CD4-positive, alpha-beta T cell treated with Interleukin-15 for 4 hours (primary cell): ENCODE measurements around the gene RPIA.

Source experiments
- DNase-seq: peaks from one replicate; pipeline ENCODE4 v3.0.0-alpha.2; 2020; ENCODE audit warnings: low spot score

RPIA gene

DNA sequence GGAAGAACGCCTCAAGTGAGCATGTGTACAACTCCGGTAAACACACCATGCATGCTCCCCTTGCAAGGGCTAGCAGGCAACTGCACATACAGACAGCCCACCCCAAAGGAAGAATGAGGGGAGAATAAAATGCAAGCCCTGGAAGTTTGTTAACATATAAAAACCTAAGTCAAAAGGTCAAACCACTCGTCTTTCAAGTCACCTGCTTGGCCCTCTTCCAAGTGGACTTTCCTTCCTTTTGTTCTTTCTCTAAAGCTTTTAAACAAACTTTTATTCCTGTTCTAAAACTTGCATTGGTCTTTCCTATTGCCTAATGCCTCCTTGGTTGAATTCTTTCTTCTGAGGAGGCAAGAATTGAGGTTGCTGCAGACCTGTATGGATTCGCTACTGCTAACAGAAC lies 5.2 kb upstream of the RPIA start:
- DNase-seq: no peak

DNA sequence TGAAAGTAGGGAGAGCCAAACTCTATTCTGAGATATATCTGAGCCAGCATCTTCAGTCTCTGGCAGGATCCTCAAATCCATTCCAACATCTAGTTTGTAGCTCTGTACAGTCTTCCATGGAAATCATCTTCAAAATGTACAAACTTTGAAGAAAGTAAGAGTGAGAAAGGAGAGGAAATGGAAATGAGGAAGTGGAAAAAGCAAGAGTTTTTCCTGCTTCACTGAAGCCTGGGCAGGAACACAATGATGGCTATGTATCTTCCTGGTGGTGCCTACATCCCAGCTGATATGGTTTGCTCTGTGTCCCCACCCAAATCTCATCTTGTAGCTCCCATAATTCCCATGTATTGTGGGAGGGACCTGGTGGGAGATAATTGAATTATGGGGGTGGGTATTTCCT lies 4.1 kb upstream of the RPIA start:
- no peak for DNase-seq

DNA sequence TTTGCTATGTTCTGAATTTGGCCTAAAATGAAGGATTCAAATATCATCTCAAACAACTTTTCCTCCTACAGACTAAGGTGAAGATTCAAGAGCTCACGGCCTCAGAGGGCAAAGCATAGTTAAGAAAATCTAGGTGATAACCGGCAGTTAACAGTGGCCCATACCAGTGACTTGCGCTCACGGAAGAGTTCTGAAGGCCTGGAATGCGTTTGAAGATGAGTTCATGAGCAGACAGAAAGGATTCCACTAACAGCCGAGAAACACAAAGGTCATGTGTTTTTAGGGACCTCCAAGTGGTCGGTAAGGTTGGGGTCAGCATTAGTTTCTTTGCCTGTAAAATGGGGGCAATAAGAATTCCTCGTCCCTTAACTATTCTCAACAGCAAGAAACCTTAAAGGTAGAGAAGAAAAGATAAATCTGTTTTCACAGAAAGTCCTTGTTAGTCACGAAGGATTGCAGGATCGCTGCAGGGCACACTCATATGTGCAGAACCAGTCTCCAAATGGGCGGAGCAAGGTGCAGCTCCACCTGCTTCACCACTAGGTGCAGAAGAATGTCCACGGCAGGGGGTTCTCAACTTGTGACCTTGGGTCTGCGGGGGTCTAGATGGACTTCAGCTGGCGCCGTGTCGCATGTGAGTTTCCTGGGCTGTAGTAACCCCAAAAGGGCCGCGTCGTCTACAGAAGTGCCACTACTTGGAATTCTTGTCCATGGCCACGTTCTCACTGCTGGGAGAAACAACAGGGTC lies 708 bp upstream of the RPIA start:
- peak; percentile 34 for DNase-seq

DNA sequence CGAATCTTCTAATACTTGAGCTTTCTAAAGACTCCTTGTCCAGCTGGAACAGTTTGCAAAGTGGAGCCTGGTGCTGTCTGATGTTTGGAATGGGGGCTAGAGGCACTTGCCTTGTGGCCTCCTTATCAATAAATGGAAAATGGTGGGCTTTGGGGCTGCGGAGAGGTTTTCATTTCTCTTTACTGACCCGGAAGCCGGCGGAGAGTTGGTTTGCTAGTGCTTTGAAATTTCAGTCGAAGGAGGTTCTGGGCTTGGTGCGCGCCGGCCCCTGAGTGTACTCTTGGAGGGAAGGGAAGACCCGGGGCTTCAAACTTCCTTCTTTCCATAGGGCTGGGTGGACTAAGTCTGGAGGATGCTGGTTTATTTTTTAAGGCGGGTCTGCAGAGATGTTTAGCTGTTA lies 714 bp downstream of the RPIA start:
- peak; percentile 13 for DNase-seq

DNA sequence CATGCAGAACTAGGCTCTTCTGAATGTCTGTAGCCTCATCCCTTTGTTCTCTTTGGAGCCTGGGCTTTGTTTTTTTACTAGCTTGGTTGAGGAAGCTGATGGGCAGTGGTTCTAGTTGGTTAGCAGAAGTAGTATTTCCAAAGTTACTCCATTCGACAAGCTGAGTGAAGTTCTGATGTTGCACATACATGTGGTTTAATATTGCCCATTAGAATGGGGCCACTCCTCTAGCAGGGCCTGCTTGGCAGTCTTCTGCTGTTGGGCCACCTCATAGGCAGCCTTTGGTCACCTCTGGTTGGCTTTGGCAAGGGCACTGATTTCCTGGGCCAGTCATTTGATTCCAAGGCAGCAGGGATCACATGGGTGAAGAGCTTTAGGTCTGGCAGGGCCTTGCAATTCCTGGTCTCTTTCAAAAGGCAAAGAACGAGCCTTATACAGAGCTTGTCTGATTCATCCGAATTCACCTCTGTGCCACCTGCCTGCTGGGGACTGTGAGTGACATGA lies 2.5 kb downstream of the RPIA start:
- DNase-seq: no peak

DNA sequence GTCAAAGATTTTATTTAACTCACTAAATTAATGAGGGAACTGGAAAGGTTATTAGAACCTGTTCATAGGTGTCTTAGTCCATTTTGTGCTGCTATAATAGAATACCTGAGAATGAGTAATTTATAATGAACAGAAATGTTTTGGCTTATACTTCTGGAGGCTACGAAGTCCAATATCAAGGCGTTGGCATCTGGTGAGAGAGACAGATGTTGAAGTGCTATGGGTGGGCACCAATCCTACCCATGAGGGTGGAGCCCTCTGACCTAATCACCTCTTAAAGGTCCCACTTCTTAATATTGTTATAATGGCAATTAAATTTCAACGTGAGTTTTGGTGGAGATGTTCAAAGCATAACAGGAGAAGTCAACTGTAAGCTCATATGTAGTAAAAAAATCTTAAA lies 5.1 kb downstream of the RPIA start:
- no peak for DNase-seq

DNA sequence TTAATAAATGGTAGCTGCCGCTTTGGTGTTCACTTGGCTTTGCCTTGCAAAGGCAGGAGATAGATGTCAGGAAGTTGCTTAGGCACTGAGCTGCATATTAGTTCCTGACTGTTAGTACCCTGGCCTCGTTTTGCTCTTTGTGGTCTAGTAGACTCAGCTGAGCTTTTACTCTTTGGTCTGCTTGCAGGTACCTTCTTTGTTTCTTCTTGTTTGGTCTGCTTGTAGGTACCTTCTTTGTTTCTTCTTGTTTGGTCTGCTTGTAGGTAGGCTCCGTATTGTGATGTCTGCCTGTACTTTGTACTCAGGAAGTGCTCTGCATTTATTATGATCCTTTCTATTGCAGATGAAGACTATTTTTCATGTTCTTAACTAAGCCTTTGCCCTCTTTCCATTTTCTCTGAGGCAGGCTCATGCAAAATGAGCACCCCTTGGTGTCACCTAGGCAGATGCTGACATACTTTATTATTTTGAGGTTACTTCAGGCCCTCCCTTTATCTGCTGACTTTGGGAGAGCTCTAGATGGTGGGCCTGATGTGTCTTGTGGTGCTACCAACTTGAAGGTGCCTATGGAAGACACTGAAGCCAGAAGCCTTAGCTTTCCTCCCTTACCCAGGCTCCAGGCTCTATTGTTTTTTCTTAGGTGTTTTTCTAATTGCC lies 6.0 kb downstream of the RPIA start:
- DNase-seq: no peak

DNA sequence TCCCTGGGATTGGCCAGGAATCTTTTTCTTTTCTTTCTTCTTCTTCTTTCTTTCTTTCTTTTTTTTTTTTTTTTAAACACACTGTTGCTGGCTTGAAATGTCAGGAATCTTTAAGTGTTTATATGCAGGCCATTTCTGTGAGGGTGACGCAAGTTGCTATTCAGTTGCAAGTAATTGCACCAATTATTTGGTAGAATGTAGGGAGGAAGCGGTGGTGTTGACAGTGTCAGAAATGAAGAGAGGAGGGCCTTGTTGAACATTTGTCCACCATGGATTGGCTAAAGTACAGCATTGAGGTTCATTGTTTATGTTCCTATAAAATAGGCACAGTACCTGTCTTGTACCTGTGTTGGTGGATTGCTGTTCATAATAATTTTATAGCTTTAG lies 6.5 kb downstream of the RPIA start:
- DNase-seq: no peak

DNA sequence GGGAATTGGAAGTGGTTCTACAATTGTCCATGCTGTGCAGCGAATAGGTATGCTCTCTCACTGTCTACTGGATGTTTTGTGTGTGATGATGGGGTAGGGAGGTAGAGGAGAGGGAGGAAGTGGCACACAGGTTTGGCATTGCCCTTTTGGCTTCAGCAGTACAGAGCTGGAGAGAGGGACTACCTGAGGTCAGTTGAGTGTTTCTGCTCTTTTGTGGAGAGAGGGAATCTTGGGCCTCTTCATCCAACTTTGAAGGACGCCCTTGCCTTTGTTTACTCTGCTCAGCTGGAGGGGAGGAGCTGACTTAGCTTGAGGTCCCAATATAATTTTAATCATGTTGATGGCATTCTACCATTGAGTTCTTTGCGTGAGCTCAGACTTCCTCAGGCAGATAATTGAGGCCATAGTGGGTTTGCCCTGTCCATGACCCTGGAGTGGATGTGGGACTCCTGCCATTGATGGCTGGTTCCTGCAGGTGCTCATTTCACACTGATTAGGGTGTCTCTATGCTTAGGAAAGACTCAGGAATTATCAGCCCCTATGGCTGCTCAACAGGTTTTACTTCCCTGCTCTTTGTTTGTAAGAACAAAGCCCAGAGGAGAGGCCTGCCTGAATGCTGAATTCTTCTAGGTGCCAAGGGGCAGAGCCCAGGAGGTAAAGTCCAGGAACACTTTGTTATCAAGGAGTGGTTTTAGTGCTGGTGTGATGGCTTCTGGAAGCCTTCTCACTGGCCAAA lies 7.2 kb downstream of the RPIA start:
- no peak for DNase-seq

DNA sequence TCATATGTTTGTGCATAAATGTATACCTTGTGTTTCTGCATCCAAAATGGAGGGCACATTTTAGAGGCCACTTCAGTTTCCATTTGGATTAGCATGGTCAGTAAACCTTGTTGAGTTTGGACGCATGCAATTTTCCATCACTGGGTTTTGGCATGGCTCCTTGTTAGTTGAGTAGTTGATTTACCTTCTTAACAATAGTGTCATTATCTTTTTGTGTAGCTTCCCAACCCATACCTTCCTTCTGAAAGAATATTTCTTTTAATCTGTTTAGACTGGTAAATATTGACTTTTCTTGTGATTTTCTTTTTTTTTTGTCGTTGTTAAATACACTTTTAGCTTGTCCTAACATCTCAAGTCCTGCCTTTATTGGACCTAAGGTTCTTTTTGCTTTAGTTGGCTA lies 15.5 kb downstream of the RPIA start:
- no peak for DNase-seq

DNA sequence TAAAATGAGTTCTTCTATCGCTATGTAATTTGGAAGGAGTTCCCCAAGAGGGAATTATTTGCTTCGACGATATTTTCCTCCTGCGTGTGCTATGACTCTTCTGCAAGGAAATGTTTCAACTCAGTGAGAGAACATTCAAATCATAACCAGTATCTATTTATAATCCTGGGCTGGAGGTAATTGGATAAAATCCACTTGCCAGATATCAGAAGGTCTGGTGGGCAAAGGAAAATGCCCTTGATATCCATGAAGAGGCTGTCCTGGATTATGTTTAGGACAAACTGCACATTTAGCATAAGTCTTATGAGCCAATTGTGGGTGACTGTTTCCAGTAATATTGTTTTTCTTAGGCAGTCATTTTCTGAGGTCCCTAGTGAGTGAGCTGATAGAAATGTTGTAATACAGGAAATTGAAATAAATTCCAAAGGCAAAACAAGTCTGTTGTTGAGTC lies 17.7 kb downstream of the RPIA start:
- no peak for DNase-seq

DNA sequence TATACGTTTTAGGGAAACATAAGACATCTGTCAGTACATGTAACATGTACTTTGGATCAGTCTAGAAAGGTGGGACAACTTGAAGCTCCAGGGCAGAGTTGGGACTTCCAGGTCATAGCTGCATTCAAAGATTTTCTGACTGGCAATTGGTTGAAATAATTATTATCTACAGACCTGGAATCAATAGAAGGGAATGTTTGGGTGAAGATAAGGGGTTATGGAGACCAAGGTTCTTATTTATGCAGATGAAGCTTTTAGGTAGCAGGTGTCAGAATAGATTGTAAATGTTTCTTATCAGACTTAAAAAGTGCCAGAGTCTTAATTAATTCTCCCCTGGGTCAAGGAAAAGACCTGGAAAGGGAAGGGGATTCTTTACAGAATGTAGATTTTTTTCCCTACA lies 19.8 kb downstream of the RPIA start:
- no peak for DNase-seq

DNA sequence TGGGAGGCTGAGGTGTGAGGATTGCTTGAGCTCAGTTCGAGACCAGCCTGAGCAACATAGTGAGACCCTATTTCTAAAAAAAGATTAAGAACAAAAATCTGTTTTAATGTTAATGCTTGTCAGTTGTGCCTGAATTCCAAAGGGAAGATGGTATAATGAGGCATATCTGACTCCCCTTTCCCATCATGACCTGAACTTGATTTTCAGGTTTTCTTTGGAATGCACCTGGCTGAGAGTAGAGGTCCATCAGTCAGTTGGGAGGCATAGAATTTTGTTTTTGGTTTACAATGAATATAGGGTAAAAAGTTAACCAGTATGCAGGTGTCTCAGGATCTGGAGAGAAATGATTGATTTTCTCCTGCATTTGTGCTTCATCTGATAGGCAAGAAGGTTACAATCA lies 20.4 kb downstream of the RPIA start:
- DNase-seq: no peak

DNA sequence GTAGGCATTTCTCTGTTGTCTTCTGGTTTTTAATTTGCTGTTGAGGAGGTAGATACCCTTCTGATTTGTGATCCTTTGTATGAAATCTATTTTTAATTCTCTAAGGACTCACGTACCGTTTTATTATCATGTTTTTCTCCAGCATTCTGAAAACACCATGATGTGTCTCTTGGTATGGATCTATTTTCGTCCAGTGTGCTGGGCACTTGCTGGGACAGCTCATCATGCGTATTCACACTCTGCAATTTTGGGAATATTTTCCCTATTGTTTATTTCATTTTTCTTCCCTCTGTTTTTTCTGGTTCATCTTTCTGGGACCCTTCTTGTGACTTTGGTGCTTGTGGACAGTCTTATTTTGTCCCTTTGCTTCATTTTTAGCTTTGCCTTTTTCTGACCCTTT lies 21.9 kb downstream of the RPIA start:
- DNase-seq: no peak

DNA sequence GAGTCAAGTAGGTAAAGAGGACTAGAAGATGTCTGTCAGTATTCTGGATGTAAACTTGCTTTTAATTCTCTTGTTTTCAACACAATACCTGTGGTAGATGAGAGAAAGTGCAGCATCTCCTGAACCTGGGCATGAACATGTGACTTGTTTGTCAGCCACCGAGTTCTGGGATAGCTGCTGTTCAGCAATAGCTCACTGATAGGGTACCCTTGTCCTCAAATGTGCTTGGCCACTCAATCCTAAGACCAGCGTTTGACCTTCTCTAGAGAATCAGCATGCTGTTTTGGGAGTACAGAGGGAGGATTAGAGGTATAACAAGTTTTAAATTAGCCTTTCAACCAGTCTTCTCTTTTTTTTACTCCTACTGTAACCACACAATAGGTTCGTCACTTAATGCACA lies 23.2 kb downstream of the RPIA start:
- DNase-seq: no peak

DNA sequence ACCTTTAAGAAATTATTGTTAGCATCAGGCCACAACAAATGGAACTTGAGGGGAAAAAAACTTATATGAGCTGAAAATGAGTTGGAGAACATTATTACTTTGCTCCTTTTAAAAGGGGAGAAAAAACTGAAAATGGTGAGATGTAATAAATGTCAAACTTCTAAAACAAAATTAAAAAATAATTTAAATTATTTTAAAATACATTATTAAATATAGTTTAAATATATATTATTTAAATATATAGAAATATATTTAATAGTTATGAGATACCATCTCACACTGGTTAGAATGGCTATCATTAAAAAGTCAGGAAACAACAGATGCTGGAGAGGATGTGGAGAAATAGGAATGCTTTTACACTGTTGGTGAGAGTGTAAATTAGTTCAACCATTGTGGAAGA lies 28.9 kb downstream of the RPIA start:
- no peak for DNase-seq

DNA sequence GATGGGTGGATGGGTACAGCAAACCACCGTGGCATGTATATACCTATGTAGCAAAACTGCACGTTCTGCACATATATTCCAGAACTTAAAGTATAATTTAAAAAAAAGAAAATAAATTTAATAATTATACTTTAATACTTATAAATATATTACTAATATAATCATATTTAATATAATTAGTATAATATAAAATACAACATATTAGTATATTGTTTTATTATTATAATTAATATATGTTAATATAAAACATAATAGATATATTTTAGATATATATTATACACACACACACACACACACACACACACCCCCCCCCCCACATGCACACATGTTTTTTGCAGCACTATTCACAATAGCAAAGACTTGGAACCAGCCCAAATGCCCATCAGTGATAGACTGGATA lies 29.8 kb downstream of the RPIA start:
- no peak for DNase-seq

DNA sequence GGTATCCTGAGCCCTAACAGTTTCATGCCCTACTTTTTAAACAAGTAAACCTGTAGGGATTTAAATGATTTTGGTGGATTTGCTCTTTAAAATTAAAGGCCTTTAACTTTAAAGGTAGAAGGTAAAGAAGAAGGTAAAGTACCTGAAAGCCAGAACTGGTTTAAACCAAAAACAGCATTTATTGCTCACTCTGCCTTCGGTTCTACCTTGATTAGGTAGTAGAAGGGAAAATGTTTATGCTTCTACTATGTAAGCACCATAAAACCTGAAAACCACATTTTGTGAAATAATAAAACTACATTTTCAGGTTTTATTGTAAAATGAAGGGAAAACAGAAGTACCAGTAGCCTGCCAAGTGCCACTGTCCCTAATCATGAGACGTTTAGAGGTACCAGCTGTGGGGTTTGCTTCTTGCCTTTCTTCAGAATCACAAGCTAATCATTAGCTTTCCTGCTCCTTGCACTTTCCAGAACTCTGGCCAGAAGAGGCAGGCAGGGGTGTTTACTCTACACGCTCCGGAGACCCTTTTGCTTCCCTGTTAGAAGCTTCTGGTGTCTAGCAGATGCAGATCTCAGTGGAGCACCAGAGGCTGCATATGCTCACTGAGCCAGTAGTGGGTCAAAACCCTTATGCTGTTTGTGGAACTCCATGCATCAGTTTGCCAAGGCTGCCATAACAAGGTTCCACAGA lies 33.3 kb downstream of the RPIA start:
- no peak for DNase-seq

DNA sequence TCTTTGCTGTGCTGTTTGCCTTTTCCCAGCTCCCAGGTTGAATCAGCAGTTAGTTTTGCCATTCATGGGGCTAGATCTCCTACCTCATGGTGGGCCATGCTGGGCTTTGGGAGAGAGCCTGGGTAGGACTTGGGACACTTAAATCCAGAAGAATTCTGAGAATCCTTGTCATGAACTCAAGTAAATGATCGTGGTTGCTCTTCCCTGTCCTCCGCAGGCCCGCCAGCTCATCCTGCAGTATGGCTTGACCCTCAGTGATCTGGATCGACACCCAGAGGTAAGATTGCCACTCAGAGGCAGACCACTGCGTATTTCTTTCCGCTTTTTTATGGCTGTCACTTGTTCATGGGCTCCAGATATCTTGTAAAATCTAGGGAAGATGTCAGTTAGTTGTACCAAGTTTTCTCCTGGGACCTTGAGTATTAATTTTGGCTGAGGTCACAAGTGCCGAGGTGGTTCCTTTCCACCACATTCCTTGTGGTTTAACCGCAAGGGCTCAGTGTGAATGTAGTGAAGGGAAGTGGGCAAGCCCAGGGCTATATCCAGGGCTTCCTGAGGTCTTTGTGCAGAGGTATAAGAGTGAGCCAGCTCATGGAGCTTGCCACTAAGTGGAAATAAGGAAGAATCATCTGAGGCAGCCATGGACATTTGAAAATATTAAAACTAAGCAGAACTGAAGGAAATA lies 37.7 kb downstream of the RPIA start:
- DNase-seq: no peak

DNA sequence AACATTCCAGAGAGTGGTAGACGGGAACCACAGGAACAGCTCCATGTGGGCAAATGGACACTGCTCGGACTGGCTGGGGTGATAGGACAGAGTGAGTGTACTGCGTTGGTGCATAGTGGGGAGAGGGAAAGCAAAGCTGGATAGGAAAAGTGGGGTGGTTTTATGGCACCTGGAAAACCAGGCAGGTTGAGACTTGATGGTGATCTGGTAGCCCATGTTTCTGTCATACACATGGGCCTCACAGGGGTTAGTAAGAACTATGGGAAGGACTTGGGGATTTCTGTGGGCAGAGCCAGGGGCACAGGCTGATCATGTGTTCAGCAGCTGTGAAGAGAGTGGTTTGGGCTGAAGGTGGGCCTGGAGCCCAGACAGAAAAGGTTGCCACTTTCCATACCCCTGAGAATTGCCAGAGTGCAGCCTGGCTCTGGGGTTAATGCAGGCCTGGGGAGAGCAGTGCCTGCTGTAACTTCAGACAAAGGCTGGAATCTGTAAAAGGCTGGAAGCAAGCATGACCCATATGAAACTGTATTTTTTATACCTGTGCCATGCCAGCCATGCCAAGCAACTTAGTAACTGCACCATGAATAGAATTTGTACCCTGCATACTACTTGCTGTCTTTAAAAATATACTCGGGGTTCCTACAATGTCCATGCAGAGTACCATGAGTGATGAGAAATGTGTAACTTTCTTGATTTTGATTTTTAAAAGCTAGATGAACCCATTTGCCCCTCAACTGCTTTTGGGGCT lies 41.9 kb downstream of the RPIA start:
- no peak for DNase-seq

DNA sequence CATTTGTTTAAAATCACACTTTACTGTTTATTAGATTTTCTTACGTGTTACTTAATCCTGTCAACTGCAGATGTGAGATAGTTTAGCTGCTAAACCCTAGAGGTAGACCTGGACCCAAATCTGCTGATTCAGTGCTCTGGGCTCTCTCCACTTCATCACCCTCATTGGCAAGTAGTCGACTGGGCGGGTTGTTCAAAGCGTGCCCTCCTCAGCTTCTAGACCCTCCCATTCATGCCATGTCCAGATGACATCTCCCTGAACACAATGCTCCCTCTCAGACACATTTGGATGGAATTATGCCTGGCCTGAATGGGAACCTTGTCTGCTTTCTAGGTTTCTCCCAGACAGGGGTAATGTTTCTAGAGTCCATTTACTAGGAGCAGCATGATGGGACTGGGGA lies 43.7 kb downstream of the RPIA start:
- no peak for DNase-seq
